Activated CD4-positive, CD25-positive, alpha-beta regulatory T cell (primary cell): ENCODE measurements around the gene CPSF4.
"Not testable (repeated sequence)": the region's sequence is repeated elsewhere in the genome, so short reads cannot be mapped to it uniquely, and the experiment has no call there.

Experiments
- DNase-seq, 4 experiments: peaks; one replicate each; lab custom pipeline; 2025; lab: John Stamatoyannopoulos, UW

Gene CPSF4

GRCh38 chr7:99408379-99409191, 30.2 kb upstream of the CPSF4 start, which contains the start of the genes BUD31 and PDAP1:
Gene BUD31, plus strand, starts transcription at chr7:99408969. Its CDS starts 2,124 bp downstream, at chr7:99411093.
Gene PDAP1, minus strand, starts transcription at chr7:99408597. Its CDS starts 49 bp downstream, at chr7:99408548.
- peak; percentile 81 to 86 (median 84) for DNase-seq

GRCh38 chr7:99409192-99409572, 29.6 kb upstream of the CPSF4 start:
- DNase-seq = no peak

- DNase-seq = no peak
These were observed 28.9 kb upstream of the CPSF4 start for GRCh38 chr7:99409806-99410205.

GRCh38 chr7:99410635-99411034, 28.1 kb upstream of the CPSF4 start:
- DNase-seq = no peak

GRCh38 chr7:99415513-99416127, 23.1 kb upstream of the CPSF4 start:
- not testable (repeated sequence) for DNase-seq

GRCh38 chr7:99418260-99418659, 20.5 kb upstream of the CPSF4 start:
- no peak for DNase-seq

- no peak for DNase-seq
These were observed 19.3 kb upstream of the CPSF4 start for GRCh38 chr7:99419323-99420021.

DNA sequence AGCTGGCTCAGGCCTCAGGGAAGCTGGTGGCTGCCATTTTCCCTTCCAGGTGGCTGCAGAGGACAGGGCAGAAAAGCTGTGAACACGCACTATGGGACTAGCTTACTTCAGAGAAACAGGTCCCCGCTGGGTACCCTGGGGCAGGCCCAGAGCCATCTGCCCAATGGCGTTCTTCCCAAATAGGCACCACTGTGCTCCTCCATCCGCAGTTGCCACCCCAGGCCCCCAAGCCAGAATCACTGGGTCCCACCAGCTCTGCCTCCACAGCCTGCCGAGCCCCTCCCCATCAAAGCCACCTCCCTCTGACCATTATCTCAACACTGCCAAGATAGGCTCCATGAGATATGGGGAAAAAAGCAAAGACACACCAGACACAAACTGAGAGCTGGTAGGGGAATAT, 18.5 kb upstream of the CPSF4 start:
- no peak for DNase-seq

GRCh38 chr7:99420986-99421385, 17.8 kb upstream of the CPSF4 start:
- DNase-seq = no peak

- no peak for DNase-seq
These were observed 16.6 kb upstream of the CPSF4 start for GRCh38 chr7:99422186-99422585.

GRCh38 chr7:99422625-99423024, 16.1 kb upstream of the CPSF4 start:
- DNase-seq = no peak

- no peak for DNase-seq
These were observed 13.6 kb upstream of the CPSF4 start for GRCh38 chr7:99424932-99425730.

DNA sequence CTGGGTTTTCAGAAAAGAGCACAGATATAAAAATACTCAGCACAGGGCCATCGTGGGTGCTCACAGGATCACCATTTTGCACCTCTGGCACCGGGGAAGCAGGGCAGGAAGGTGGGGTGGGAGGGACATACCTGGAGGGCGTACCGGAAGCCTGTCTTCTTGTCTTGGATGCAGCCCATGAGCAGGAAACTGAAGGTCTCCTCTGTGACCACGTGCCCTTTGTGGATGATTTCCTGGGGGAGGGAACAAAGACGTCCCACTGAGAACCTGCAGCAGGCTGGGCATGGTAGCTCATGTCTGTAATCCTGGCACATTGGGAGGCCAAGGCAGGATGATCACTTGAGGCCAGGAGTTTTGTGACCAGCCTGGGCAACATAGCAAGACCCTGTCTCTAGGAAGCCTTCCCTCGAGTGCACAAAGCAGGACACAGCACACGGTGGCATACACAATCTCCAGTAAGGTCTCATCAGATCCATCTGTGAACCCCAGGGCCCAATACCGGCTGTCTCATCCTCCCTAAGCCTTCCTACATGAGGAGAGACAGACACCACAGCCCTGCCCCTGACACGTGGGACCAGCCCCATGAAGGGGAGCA, 9.7 kb upstream of the CPSF4 start:
- no peak for DNase-seq

DNA sequence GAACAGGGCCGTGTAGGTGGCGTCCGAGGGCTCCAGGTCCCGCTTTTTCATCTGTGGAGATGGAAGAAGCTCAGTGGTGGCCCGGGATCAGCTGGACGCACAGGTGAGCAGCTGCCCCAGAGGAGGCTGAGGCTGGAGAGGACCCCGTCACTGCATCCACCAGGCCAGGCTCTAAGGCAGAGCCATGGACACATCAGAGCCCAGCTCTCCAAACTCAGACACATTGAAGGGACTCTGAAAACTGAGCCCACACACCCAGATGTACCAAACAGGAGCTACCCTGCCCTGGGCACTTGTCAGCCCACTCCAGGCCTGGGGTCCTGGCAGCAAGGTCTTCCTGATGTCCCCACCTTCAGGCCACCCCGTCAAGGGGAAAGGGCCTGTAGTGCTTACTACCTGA, 9.0 kb upstream of the CPSF4 start:
- DNase-seq = no peak

GRCh38 chr7:99431756-99432540, 6.8 kb upstream of the CPSF4 start:
- not testable (repeated sequence) for DNase-seq

DNA sequence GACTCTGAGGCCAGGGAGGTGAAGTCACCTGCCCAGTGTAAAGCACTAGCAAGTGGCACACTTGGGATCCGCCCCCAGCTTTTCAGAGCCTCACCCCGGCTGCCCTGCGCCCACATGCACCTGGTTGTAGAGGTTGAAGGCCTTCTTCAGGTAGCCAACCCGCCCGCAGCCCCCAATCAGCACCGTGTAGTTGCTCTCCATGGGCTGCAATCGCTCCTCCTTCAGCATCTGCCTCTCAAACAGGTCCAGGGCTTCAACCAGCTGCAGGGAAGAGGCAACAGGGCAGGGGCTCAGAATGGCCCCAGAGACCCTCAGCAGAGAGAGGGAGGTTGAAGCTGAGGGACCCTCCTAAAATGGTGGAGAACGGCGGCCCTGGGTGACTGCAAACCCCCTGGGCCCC, 5.6 kb upstream of the CPSF4 start:
- DNase-seq = no peak

DNA sequence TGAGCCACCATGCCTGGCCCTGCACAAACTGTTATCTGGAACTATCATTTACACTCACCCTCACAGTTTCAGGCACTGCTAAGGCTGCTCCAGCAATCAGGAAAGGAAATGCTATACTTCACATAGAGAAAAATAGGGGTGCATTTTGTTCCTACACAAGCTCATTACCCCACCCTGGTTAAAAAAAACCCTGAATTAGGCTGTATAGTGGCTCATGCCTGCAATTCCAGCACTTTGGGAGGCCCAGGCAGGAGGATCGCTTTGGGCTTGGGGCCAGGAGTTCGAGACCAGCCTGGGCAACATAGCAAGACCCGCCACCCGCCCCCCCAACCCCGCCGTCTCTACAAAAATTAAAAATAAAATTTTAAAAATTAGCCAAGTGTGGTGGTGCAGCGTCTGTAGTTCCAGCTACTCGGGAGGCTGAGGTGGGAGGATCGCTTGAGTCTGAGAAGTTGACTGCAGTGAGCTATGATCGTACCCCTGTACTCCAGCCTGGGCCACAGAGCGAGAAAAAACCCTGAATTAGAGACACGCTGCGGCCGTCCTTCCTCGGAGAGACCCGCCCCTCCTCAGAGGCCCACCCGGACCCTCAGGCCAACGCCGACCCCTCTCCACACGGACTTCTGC, 684 bp upstream of the CPSF4 start:
- DNase-seq = no peak

- no peak for DNase-seq
These were observed 1.5 kb downstream of the CPSF4 start for GRCh38 chr7:99440195-99440594.

GRCh38 chr7:99446096-99446495, 7.4 kb downstream of the CPSF4 start:
- DNase-seq = no peak

- no peak for DNase-seq
These were observed 9.2 kb downstream of the CPSF4 start for GRCh38 chr7:99447943-99448342.
